ENCODE results near the gene MOBP.

The MOBP gene

DNA sequence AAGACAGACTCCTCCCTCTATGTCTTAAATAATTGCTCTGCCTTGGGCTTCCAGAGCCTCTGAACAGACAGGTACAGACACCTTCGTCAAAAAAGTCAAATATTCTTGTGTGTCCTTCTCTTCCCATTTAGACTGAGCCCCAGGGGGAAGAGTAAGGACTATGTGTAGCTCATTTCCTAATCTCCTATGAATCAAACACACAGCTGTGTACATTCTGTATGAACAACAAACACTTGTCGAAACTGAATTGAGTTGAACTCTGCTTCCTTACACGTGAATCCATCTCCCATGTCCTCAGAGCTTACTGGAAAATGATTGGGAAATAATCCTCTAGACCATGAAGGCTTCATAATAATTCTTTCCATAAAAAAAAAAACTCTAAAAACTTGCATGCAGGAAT lies 80.8 kb downstream of the MOBP start:
- peaks cover 0 to 2% of the 10 kb centered on the region in 2 donors for H3K9me3 Mint-ChIP-seq
- peaks cover 20 to 60% of the 10 kb centered on the region in 2 donors for H3K27me3 Mint-ChIP-seq
- H3K4me1 Mint-ChIP-seq (ENCODE audit: low read depth in 2 of 2): no peaks in the 10 kb centered on the region
- no peaks in the 10 kb centered on the region for H3K36me3 Mint-ChIP-seq (ENCODE audit: insufficient read depth)
- DNase-seq (no peak), ATAC-seq (replicated peaks) (no peak)
- no peak overlapping the region for H3K27ac Mint-ChIP-seq
- no peak overlapping the region for H3K4me3 Mint-ChIP-seq

DNA sequence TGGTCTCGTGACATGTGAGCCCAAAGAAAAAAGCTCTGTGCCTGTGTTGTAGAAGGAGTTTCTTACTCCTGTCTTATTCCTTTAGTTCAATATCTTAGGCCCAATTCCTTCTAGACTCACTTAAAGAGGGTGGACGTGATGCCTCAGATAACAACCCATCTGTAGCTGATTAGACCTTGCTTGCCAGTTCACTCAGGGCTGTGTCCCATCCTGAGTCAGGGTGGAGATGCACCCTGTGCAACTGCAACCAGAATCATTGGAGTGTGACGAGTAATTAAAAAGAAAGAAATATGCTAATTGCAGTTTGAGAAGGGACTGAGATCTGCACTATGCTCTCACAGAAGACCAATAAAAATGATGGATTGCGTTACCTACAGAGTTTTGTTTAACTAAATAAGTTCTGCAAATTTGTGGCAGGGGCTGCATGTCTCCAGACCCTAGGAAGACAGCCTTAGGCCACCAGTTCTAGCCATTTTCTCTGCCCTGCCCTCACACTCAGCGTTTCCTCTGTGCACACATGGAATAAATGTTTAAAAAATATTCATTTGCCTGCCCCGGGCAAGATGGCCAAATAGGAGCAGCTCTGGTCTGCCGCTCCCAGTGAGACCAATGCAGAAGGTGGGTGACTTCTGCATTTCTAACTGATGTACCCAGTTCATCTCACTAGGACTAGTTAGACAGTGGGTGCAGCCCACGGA lies 83.0 kb downstream of the MOBP start:
- Mint-ChIP-seq H3K27ac (no peak overlapping the region), H3K36me3 (ENCODE audit: insufficient read depth) (no peaks in the 10 kb centered on the region), H3K4me1 (ENCODE audit: low read depth in 2 of 2) (no peaks in the 10 kb centered on the region), H3K4me3 (no peak overlapping the region), H3K9me3 (peaks cover 0 to 2% of the 10 kb centered on the region in 2 donors), H3K27me3 (peaks cover 28 to 69% of the 10 kb centered on the region in 2 donors)
- ATAC-seq (replicated peaks) (no peak), DNase-seq (no peak)
